NB4 (cell line): ENCODE measurements around the gene MLANA.

Experiments used
- CTCF ChIP-seq: IDR thresholded peaks from one replicate; pipeline ENCODE4 v1.5.1; 2012; ENCODE audit warnings: low read depth, low read length
- MAX ChIP-seq: IDR thresholded peaks from 2 replicates; pipeline ENCODE4 v1.6.1; 2011; ENCODE audit warnings: low read depth, low read length
- MYC ChIP-seq: IDR thresholded peaks from 2 replicates; pipeline ENCODE4 v1.6.1; 2011; ENCODE audit warnings: low read depth, low read length
- POLR2A ChIP-seq: IDR thresholded peaks from 2 replicates; pipeline ENCODE4 v1.6.1; 2011; ENCODE audit warnings: mild to moderate bottlenecking; ENCODE audit not compliant: insufficient read length; ENCODE audit errors: extremely low read depth

- no peak for TF ChIP-seq MYC
- TF ChIP-seq CTCF, result no peak
- TF ChIP-seq POLR2A, result no peak
- TF ChIP-seq MAX, result no peak
Observed at GRCh38 chr9:5884191-5884590, 6.5 kb upstream of the MLANA start.
